Measurements from ENCODE around the gene RCAN1. TPM values are rescaled to one million over a fixed set of nuclear protein-coding genes. Genes with fewer than 3 reads are reported as not detected.
"Not testable (repeated sequence)": the region's sequence is repeated elsewhere in the genome, so short reads cannot be mapped to it uniquely, and the experiment has no call there.

Gene RCAN1
- total RNA-seq, 2 donors from 2014 or later = 47.4 to 91.3 TPM

- DNase-seq = no peak
- ATAC-seq = peak; percentile 1
- intact Hi-C loops (cut with DNase I, micrococcal nuclease) = no loop called here
Observed at GRCh38 chr21:34511181-34511580, 103.7 kb downstream of the RCAN1 start.

- ATAC-seq (peak; percentile 97), DNase-seq (peak; percentile 79 to 92)
- intact Hi-C loops (cut with DNase I, micrococcal nuclease) = no loop called here
Observed at GRCh38 chr21:34510148-34511142, 104.5 kb downstream of the RCAN1 start.

GRCh38 chr21:34509151-34509550, 105.8 kb downstream of the RCAN1 start:
- DNase-seq (no peak), ATAC-seq (peak; percentile 34)
- intact Hi-C loops (cut with DNase I, micrococcal nuclease) = no loop called here

GRCh38 chr21:34504595-34504994, 110.3 kb downstream of the RCAN1 start:
- DNase-seq (no peak), ATAC-seq (no peak)
- intact Hi-C loops (cut with DNase I, micrococcal nuclease) = no loop called here

GRCh38 chr21:34502480-34503106, 112.3 kb downstream of the RCAN1 start:
- ATAC-seq (no peak), DNase-seq (no peak)
- intact Hi-C loops (cut with DNase I, micrococcal nuclease) = no loop called here

- intact Hi-C loops (cut with DNase I, micrococcal nuclease) = no loop called here
- DNase-seq = no peak
- no peak for ATAC-seq
Observed at GRCh38 chr21:34501716-34502115, 113.2 kb downstream of the RCAN1 start.

GRCh38 chr21:34500191-34500590, 114.7 kb downstream of the RCAN1 start:
- no peak for DNase-seq
- ATAC-seq = no peak
- intact Hi-C loops (cut with DNase I, micrococcal nuclease) = no loop called here

GRCh38 chr21:34499116-34499515, 115.8 kb downstream of the RCAN1 start:
- DNase-seq (no peak), ATAC-seq (no peak)
- intact Hi-C loops (cut with DNase I, micrococcal nuclease) = no loop called here

GRCh38 chr21:34498623-34499022, 116.3 kb downstream of the RCAN1 start:
- ATAC-seq (no peak), DNase-seq (peak in 1 of 2 donors; percentile 17)
- intact Hi-C loops (cut with DNase I, micrococcal nuclease) = no loop called here

GRCh38 chr21:34483854-34484253, 131.1 kb downstream of the RCAN1 start:
- intact Hi-C loops (cut with DNase I, micrococcal nuclease); DNase-seq; ATAC-seq: not testable (repeated sequence)

GRCh38 chr21:34483435-34483834, 131.5 kb downstream of the RCAN1 start:
- DNase-seq; intact Hi-C loops (cut with DNase I, micrococcal nuclease): not testable (repeated sequence)
- peak; percentile 91 for ATAC-seq

- ATAC-seq; DNase-seq; intact Hi-C loops (cut with DNase I, micrococcal nuclease): not testable (repeated sequence)
Observed at GRCh38 chr21:34467333-34467732, 147.6 kb downstream of the RCAN1 start.

Other genes starting within 250 kb of the RCAN1 start
- 1 to 10 TPM; 1.9 to 2.4 TPM for gene SMIM11, start 239.6 kb downstream of the RCAN1 start, total RNA-seq
- gene SMIM34, start 191.2 kb downstream of the RCAN1 start, total RNA-seq = not detected
- gene KCNE1, start 102.9 kb downstream of the RCAN1 start, total RNA-seq = 1 to 10 TPM in 1 of 2 donors, under 1 TPM in 1; 0.59 to 1.2 TPM
- 10 to 100 TPM in 1 of 2 donors, under 1 TPM in 1; 0.61 to 15.0 TPM for gene CLIC6, start 53.9 kb upstream of the RCAN1 start, total RNA-seq

All from left colon (tissue), 2 donors.